ENCODE measurements around the gene AUTS2. TPM values are rescaled to one million over a fixed set of nuclear protein-coding genes. Genes with fewer than 3 reads are reported as not detected.

The AUTS2 gene
- total RNA-seq, 1 donor from 2014 or later: 80.6 TPM

DNA sequence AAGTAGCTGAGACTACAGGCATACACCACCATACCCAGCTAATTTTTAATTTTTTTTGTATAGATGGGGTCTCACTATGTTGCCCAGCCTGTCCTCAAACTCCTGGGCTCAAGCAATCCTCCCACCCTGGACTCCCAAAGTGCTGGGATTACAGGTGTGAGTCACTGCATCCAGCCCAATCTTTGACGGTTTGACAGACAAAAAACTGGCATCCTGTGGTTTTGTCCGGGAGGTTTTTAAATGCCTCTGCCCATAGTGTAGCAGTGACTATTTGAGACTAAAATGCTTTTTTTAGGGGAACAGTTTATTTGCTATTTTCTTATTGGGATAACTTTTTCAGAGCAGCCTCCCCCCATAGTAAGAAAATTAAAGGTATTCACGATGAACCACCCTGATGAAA, 1010.0 kb downstream of the AUTS2 start:
- H3K36me3 Mint-ChIP-seq (ENCODE audit: unreplicated experiment): peaks cover 11% of the 10 kb centered on the region
- H3K9me3 Mint-ChIP-seq (ENCODE audit: unreplicated experiment): no peaks in the 10 kb centered on the region
- DNase-seq (ENCODE audit: extremely low spot score, unreplicated experiment): no peak
- no peak overlapping the region for H3K27ac Mint-ChIP-seq (ENCODE audit: unreplicated experiment)
- no peak for TF ChIP-seq CTCF (IDR thresholded peaks at IDR 0.05)
- no peaks in the 10 kb centered on the region for H3K27me3 Mint-ChIP-seq (ENCODE audit: unreplicated experiment)
- peaks cover 15% of the 10 kb centered on the region for H3K4me1 Mint-ChIP-seq (ENCODE audit: unreplicated experiment)
- no peak overlapping the region for H3K4me3 Mint-ChIP-seq (ENCODE audit: unreplicated experiment)

DNA sequence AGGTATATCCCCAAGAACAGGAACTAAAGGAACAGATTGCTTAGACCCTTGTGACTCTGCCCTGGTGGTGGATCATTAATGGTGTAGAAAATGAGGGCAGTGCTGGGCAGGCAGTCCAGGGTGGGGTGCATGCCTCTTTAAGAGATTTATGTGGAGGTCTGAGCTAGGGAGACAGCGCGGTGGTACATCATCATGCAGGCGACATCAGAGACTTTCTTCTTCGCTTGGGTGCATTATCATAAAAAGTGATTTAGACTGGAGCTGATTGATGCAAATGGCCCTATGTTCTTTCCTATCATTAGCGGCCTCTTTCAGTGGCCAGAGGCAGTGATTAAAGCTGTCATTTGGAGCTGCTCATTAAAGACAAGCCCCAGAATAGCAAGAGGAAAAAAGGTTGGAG, 1014.5 kb downstream of the AUTS2 start:
- TF ChIP-seq CTCF (IDR thresholded peaks at IDR 0.05): no peak
- Mint-ChIP-seq H3K4me1 (ENCODE audit: unreplicated experiment) (peaks cover 18% of the 10 kb centered on the region), H3K36me3 (ENCODE audit: unreplicated experiment) (peaks cover 2% of the 10 kb centered on the region), H3K4me3 (ENCODE audit: unreplicated experiment) (no peak overlapping the region), H3K27ac (ENCODE audit: unreplicated experiment) (no peak overlapping the region), H3K9me3 (ENCODE audit: unreplicated experiment) (no peaks in the 10 kb centered on the region), H3K27me3 (ENCODE audit: unreplicated experiment) (no peaks in the 10 kb centered on the region)
- no peak for DNase-seq (ENCODE audit: extremely low spot score, unreplicated experiment)

DNA sequence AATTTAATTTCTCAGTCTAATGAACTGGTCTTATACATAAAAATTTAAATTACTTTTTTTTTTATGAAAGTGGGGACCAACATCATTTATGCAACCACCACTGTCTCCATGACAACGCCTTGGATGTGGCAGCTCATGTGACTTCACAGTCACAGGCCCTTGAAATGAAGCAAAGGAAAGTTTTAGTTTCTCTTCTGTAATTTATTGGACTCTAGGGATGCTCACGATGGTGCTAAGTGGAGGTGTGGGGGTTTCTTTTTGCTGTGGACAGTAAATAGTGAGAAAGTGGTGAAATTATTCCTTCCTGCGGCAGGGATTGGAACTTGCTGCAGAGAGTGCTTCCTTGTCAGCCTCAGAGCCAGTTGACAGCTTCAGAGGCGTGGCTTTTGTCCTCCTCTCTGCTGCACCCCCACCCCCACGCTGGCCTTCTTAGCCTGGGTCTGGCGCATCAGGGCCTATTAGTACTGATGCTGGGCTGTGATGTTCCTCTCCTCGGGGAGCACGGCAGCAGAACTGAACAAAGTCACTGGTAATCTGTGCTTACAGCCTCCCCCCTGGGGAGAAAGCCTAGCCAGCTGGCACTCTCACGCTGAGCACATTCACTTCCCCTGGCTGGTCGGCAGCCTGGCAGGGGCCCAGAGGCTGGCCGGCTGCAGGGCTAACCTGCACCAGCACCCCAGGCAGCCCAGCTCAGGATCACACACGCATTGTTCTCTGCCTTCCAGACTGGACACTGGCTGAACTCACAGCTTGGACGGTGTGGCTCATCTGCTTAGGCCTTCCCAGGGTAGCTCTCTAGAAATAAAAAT, 1016.2 kb downstream of the AUTS2 start:
- Mint-ChIP-seq H3K4me1 (ENCODE audit: unreplicated experiment) (peaks cover 23% of the 10 kb centered on the region), H3K36me3 (ENCODE audit: unreplicated experiment) (peaks cover 2% of the 10 kb centered on the region), H3K27me3 (ENCODE audit: unreplicated experiment) (no peaks in the 10 kb centered on the region), H3K27ac (ENCODE audit: unreplicated experiment) (peak overlapping the region; percentile 72), H3K9me3 (ENCODE audit: unreplicated experiment) (no peaks in the 10 kb centered on the region), H3K4me3 (ENCODE audit: unreplicated experiment) (no peak overlapping the region)
- peak; percentile 88 for DNase-seq (ENCODE audit: extremely low spot score, unreplicated experiment)
- TF ChIP-seq CTCF (IDR thresholded peaks at IDR 0.05): no peak

GRCh38 chr7:70615066-70615606, 1016.9 kb downstream of the AUTS2 start:
- Mint-ChIP-seq H3K9me3 (ENCODE audit: unreplicated experiment) (no peaks in the 10 kb centered on the region), H3K4me1 (ENCODE audit: unreplicated experiment) (peaks cover 23% of the 10 kb centered on the region), H3K27ac (ENCODE audit: unreplicated experiment) (peak overlapping the region; percentile 72), H3K27me3 (ENCODE audit: unreplicated experiment) (no peaks in the 10 kb centered on the region), H3K36me3 (ENCODE audit: unreplicated experiment) (peaks cover 2% of the 10 kb centered on the region), H3K4me3 (ENCODE audit: unreplicated experiment) (no peak overlapping the region)
- TF ChIP-seq CTCF (IDR thresholded peaks at IDR 0.05): no peak
- DNase-seq (ENCODE audit: extremely low spot score, unreplicated experiment): no peak

DNA sequence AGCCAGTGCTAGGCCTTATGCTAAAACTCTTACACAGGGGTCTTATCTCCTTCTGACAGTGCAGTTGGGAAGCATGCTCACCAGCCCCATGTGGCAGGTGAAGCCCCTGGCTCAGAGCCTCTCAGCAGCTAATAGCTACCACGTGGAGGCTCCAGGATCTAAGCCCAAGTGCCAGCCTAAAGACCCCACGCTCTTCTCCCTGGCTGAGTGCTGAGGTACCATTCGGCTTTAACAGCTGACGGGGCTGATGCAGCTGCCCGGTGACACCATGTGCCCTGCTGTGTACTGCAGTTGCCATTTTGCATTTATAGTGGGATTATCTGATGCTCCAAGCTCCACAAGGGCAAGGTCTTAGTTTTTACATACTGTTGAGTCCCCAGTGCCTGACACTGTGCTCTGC, 1017.9 kb downstream of the AUTS2 start:
- H3K36me3 Mint-ChIP-seq (ENCODE audit: unreplicated experiment): peaks cover 2% of the 10 kb centered on the region
- H3K27me3 Mint-ChIP-seq (ENCODE audit: unreplicated experiment): no peaks in the 10 kb centered on the region
- H3K27ac Mint-ChIP-seq (ENCODE audit: unreplicated experiment): no peak overlapping the region
- no peak for DNase-seq (ENCODE audit: extremely low spot score, unreplicated experiment)
- peaks cover 23% of the 10 kb centered on the region for H3K4me1 Mint-ChIP-seq (ENCODE audit: unreplicated experiment)
- H3K4me3 Mint-ChIP-seq (ENCODE audit: unreplicated experiment): no peak overlapping the region
- H3K9me3 Mint-ChIP-seq (ENCODE audit: unreplicated experiment): no peaks in the 10 kb centered on the region
- TF ChIP-seq CTCF (IDR thresholded peaks at IDR 0.05): no peak
